Stimulated activated CD8-positive, alpha-beta memory T cell treated with anti-CD3 and anti-CD28 coated beads, Interleukin-2, amount 100 ng/mL, for 48 hours (primary cell): Measurements from ENCODE around the gene ZNF385D.

Source experiments
- DNase-seq, 2 donors: peaks; one replicate each; pipeline ENCODE4 v3.0.0-alpha.2; 2020; ENCODE audit warnings: low read depth in 2 of 2

Gene ZNF385D, protein sequence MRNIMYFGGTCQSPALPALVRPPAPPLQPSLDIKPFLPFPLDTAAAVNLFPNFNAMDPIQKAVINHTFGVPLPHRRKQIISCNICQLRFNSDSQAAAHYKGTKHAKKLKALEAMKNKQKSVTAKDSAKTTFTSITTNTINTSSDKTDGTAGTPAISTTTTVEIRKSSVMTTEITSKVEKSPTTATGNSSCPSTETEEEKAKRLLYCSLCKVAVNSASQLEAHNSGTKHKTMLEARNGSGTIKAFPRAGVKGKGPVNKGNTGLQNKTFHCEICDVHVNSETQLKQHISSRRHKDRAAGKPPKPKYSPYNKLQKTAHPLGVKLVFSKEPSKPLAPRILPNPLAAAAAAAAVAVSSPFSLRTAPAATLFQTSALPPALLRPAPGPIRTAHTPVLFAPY

DNA sequence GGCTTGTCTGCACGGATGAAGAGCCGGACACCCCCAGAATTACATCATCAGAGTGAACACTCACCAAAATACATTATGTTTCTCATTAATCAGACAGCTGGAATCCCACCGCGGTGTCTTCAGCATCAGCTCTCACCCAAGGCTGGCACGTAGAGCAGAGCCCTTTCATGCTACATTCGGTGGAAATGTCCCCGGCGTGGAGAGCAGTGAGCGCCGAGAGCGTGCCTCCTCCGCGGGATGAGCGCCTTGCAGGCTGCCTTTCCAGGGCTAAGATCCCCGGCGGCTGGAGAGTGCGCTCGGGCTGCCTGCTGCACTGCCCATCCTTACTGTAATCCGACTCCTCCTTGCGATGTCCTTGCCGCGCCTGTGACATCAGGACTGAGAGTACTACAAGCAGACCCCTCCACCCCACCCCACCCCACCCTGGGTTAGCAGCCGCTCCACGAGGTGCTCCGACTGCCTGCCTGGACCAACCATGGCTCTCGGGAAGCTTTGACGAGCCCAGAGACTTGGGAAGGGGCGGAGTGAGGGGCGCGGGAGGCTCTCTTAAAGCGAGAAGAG, at the start of gene ZNF385D:
ZNF385D (minus strand) TSS at position 380 of the 561 bp plus-strand sequence; CDS start at position 86, 294 bp downstream.
- no peak for DNase-seq

DNA sequence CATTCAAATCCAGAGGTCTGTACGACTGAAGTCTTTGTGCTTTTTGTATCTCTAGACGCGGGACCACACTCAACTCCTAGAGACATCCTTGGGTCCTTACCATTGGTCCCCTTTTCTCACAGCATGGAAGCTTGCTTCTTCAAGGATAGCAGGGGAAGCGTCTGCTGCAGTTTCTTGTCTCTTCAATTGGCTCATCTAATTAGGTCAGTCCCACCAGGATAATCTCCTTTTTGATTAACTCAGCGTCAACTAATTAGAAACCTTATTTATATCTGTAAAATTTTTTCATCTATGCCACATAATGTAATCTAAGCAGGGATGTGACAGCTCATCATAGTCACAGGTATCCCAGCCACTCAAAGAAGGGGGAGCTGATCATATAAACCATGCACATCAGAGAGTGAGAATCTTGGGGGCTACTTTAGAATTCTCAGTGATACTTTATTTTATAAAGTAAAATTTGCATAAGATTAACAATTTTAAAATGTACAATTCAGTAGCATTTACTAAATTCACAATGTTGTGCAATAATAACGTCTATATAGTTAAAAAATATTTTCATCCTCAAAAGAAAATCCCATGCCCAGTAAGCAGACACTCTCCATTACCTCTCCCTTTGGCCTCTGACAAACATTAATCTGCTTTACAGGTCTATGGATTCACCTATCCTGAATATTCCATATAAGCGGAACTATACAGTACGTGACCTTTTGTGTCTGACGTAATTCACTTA, 47.5 kb upstream of the ZNF385D start:
- no peak for DNase-seq

DNA sequence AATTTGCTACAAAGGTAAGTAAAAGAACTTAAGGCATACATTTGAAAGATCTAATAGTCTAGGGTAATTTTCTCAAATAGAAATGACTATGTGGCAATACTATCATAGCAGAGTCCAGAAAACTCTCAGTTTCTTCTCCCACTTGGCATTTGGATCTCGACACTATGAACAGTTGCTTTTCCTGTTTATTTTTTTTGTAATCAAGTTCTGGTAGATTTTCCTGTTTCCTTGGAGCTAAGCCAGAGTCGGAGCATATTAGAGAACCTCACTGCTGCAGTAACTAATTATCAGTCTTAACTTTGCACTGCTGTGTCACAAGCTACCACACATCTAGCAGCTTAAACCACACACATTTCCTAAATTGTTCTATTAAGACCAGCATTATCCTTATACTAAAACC, 44.9 kb upstream of the ZNF385D start:
- no peak for DNase-seq

DNA sequence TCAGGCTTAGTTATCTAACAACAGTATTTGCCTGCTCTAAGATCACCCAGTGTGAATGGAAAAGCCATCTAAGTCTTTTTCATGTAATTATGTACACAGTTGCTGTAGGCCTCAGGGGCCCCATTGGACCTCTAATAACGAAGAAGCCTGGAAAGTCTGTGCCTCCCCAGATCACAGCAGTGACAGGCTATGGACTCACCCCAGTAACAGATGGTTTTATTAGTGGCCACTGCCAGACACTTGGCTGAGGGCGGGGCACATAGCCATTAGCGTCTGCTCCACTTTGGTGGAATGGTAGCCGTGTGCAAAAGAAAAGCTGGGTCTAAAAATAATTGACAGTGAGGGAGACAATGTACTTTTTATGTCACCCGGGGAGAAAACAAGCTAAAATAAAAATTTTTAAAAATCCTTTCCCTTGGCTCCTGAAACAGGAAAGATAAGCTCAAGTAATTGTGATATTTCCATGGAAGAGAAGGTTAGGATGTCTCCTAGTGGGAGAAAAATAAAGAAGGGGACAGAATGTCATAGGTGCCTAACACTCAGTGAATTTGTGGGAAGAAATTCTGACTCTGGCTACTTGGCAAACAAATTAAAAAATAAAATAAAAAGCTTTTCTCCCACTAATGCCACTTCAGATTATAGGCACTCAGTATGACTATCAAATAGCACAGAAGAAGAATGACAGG, 44.3 kb upstream of the ZNF385D start:
- no peak for DNase-seq

DNA sequence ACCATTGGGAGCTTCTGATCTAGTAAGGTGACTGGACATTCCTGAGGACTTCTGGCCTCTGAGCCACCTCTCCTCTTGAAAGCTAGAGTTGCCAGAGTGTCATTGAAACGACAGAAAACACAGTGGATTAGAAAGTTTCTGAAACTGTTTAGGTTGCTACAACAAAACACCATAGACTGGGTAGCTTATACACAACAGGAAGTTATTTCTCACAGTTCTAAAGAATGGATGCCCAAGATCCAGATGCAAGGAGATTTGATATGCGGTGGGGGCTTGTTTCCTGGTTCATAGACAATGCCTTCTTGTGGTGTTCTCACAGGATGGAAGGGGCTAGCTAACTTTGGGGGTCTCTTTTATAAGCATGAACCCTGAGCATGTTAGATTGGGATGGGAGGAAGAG, 43.3 kb upstream of the ZNF385D start:
- DNase-seq: no peak

DNA sequence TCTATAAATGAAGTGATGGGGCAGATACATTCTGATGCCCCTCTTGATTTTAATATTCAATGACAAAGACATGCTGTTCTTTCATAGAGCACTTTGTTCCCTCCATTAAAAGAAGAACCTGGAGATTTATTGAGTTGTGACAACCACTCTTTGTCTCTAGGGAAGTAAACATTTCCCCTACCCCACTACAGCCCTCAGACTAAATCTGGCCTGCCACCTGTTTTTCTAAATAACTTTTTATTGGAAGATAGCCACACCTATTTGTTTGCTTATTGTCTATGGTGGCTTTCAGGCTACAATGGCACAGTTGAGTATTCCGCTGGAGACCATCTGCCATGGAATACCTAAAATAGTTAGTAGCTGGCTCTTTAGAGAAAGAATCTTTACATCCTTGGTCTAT, 41.2 kb upstream of the ZNF385D start:
- DNase-seq: no peak

DNA sequence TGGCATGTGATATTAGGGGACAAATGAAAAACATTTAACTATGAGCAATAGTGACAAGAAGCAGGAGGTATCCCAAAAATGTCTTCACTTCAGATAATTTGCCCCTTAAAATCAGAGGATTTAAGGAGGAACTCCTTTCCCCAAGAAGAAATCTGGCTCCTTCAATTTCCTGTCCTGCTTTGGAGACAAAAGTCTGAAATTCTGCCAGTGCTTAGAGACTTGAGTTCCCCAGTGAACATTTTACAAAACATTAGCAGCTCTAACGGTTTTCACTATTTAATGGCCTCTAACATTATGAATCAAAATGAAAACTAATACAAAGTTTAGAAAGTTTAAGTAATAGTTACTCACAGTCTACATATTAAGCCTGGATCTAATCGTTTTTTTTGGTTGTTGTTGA, 40.3 kb upstream of the ZNF385D start:
- no peak for DNase-seq

DNA sequence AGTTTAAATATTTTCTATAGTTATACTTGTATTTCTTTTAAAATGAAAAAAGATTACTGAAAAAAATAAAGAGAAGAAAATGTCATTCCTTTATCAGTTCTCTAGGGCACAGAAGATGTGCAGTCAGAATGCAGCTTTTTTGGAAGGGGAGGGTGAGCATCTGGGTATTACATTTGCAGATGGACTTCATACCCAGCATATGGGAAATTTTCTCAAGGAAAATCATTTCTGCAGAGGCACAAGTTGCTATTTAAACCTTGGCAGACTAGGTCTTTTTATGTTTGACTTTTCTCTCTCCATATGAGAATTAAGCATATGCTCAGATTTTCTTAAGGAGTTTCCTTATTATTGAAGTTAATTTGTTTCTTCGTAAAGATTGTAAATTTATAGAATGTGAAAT, 39.5 kb upstream of the ZNF385D start:
- no peak for DNase-seq

DNA sequence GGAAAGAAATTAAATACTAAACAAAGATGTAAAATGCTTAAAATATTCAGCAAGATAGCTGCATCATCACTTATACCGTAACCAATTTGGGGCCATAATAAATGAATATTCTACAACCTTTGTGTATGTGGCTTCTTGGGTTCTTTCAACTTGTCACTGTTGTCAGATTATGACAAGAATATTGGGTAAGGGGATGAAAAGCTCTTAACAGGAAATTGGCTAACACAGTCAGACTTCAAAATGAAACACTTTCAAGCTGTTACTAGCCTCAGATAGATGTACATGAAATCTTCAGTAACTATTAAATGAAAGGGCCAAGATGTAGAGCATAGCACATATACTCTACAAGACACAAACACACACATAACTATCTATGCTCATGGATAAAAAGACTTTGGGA, 38.7 kb upstream of the ZNF385D start:
- no peak for DNase-seq

DNA sequence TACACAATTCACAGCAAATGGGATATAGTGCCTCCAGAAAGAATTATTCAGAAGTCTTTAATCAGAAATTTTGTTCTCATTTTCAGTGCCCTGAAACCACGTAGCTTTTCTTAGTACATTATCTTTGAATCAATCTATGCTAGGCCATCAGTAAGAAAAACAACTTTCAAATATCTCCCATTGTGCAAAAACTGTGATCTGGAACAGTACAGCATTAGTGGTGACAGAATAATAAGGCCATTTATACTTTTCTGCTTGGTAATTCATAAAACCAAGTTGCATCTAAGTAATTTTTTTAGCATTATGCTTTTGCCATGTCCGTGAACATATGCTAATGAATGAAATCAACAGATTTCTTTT, 35.4 kb upstream of the ZNF385D start:
- DNase-seq: no peak

DNA sequence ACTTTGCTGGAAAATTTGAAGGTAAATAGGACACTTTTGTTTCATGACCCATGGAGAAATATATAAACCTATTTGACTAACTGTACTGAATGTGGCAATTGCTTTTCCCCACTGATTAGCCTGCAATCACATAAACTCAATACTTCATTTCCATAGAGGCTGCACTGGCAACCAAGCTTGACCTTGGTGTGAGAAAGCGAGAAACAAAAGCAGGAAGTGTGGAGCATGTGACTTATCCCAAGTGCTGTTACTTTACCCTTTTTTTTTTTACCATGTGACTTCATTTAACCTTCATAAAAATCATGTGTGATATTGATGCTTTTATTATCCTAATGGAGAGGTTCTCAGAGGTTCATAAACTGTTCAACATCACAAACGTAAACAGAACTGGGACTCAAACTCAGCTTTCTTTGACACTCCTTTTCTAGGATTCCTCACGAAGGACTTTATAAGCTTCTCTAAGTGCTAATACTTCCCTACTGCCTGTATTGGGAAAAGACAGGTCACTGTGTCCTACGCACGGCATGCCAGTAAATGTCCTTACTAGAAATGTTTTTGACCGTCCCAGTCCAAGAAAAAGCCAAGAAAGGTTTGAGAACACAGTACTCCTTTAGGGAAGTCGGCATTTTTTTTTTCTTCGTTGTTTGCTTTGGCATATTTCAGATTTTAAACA, 34.9 kb upstream of the ZNF385D start:
- DNase-seq: no peak

DNA sequence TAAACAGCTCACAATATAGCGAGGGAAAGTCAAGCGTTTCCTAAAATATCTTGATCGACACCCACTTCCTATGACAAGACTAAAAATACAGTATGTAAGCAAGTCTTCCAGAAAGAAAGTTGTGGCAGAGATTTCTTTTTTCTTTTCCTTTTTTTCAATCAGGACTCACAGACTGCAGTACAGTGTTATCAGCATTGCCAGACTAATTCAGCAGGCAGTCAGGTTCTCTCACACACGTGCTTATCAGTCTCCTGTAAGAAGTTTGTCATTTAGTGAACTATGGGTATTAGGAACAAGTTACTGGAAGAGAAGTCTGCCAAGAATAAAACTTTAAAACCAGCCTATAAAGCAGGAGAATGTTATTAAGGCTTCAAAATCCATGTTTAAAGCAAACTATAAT, 32.8 kb upstream of the ZNF385D start:
- no peak for DNase-seq

DNA sequence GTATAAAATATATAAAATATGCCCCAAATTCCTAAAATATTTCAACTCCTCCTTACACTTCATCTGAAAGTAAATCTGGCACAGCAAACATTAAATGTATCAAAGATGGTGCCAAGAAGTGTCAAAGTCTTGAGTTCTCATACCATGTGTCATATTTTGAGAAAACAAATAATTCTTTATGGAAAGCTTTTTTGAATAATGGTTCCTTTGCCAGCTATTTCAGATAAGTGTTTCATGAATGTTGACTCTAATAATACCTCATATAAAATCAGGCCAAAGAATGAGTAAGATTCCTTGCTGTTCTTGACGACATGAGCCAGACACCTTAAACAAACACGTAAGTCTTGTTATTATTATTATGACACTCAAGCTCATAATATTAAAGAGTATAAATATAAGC, 30.3 kb upstream of the ZNF385D start:
- no peak for DNase-seq

DNA sequence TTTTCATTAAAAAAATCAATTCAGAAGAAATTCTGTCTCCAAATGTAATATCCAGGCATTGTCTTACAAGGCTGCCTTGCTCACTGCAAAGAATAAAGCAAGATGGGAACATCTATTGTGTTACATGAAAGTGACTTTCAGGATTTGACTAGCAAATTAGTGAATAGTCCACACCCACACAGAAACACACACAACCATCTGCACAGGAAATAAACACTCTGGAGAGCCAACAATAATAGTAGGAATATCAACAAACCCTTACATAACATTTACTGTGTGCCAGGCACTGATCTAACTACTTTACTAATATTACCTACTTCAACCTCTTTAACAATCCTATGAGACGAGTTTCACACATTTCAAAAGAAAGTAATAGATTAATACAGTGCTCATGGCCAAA, 28.9 kb upstream of the ZNF385D start:
- DNase-seq: no peak

DNA sequence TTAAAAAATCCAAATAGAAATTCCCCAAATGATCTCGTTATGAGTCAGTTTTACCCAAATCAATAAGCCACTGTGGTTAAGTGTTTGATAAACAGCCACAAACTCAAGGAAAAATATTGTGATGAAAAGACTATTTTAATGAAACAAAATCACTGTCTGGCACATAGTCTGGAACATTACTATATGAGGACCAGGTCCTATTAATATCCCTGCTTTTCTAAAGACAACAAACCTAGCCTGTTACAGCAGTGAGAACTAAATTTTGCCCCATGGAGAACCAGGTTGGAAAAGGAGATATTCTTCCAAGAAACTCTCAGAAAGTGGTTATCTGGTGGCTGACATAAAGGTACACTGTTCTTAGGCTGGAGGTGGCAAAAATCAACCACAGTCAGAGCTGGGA, 27.7 kb upstream of the ZNF385D start:
- no peak for DNase-seq

DNA sequence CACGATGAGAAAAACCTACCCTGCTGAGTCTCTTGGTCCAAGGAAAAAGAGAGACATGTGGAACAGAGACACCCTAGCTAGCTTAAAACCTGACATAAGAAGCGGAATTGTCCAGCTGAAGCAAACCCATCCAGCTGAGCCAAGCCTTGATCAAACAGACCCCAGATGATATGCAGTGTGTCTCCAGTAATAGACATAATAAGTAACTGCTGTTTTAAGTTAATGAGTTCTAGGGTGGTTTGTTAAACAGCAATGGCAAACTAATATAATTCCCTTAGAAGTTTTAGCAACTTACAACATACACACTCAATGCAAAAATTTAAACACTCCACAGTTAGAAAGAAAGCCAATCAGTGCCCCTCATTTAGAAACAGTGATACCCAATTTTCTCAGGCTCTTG, 26.8 kb upstream of the ZNF385D start:
- no peak for DNase-seq

DNA sequence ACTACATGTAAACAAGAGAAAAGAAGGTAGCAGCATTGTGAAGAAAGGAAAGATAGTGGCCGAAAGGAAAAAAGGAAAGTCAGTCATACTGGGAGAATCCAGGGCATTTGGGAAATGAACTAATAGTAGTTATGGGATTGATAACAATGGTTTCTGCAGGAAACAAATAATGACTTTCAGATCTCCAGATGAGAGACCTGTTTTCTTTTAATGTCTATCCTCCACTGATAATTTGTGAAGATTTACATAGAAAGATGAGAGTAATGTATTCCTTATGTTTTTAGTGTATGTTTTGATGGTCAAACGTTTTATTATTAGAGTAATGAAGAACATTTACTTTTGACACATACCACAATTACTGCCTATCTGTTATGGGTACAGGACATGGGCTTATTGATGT, 15.0 kb upstream of the ZNF385D start:
- DNase-seq: no peak

DNA sequence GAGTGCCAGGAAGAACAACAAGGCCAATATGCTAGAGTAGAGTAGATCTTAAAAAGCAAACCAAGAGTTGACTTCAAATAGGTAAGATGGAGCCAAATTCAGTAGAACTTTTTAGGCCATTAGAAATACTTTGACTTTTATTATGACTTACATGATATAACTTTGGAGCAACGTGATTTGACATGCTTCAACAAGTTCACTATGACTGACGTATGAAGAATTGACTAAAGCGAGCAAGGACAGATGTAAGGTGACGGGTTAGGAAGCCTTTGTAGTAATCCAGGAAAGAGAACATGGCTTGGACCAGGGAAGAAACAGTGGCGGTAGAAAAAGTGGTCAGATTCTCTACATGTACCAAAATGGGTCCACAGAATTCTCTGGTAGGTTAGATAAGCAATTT, 4.9 kb upstream of the ZNF385D start:
- DNase-seq: no peak

DNA sequence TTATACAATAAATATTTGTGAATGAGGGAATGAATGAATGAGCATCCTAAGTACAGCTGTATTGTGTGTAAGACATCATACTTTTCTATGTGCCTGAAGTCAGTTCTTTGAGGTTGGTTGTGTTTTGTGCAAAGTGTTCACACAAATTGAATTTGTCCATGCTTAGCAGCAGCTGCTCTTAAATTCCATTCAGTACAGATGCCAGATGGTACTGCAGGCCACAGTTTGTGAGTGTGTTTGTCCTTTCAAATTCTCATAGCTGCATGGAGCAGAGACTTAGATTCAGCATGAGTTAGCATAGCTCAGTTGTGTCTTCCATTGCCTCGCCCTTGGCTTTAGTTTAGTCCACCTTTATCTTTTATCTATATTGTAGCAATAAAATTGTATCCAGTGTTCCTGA, 3.8 kb upstream of the ZNF385D start:
- DNase-seq: no peak

DNA sequence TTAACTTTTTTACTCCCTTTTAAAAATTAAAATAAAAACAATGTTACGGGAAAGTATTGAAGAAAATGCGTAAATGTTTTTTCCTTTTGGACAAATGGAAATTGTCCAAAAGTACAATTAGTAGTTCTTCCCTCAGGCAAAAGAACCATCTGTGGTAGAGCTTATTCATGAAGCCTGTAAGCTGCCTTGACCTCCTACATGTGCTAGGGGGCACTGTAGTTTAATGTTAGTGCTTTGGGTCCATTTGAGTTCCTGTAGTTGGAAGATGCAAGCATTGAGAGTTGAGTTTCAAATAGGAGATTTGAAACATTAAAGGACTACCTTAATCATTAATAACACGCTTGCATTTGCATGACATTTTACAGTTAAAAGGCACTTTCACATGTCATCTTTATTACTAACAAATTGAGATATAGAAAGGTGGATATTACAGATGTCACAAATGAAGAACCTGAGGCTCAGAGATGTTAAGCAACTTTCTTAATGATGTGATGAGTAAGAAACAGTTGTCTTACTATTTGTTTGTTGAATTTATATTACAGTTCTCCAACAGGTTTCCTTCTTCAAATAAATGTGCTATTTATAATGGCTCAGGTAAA, 1.8 kb upstream of the ZNF385D start:
- no peak for DNase-seq

DNA sequence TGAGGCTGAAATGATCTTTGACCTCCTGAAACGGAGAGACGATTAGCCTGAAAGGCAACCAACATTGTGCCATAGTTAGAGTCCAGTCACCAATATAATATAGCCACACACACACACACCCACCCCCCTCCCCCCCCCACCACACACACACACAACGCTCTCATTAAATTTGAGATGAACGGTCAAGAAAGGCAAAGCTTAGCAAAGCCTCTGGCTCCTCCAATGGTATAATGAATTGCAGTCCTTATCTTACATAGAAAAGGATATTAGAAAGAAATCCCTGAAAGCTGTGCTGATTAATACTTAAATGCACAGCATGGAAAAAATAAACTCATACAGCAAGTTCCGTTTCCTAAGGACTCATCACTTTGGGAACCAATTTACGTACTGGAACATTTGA, 876 bp upstream of the ZNF385D start:
- no peak for DNase-seq
